Suprapubic skin (tissue), 4 donors: ENCODE results near the gene TLR9. TPM values are rescaled to one million over a fixed set of nuclear protein-coding genes. Genes with fewer than 3 reads are reported as not detected.

Source experiments
- DNase-seq, 2 donors: peaks; one replicate each; pipeline ENCODE4 v3.0.0-alpha.2; 2019; ENCODE audit warnings: low spot score in 2 of 2
- H3K27ac ChIP-seq: fragments of 200-600 bp; sonication (generic); one replicate; pipeline ENCODE4 v1.5.1; 2019
- H3K27me3 ChIP-seq: fragments of 200-600 bp; sonication (generic); one replicate; pipeline ENCODE4 v1.5.1; 2019
- H3K36me3 ChIP-seq: fragments of 200-600 bp; sonication (generic); one replicate; pipeline ENCODE4 v1.5.1; 2019
- H3K4me1 ChIP-seq: fragments of 200-600 bp; sonication (generic); one replicate; pipeline ENCODE4 v1.5.1; 2019
- H3K4me3 ChIP-seq: fragments of 200-600 bp; sonication (generic); one replicate; pipeline ENCODE4 v1.5.1; 2019; ENCODE audit warnings: mild to moderate bottlenecking
- H3K9me3 ChIP-seq: fragments of 200-600 bp; sonication (generic); one replicate; pipeline ENCODE4 v1.5.1; 2019
- CTCF ChIP-seq, 2 donors: fragments of 200-600 bp in 1 of 2; fragments of 450-650 bp in 1 of 2; sonication (generic) in 1 of 2; IDR thresholded peaks; one replicate each; pipeline ENCODE4 v1.5.1; 2016 to 2019; ENCODE audit warnings: antibody characterized with exemption in 2 of 2, mild to moderate bottlenecking in 1 of 2, moderate library complexity in 1 of 2
- EP300 ChIP-seq: sonication (generic); formaldehyde crosslinking; IDR thresholded peaks from one replicate; pipeline ENCODE4 v1.6.1; 2017; ENCODE audit warnings: antibody characterized with exemption
- POLR2A ChIP-seq, 2 donors: fragments of 450-650 bp; IDR thresholded peaks; one replicate each; pipeline ENCODE4 v1.6.1; 2017; ENCODE audit warnings: antibody characterized with exemption in 2 of 2, mild to moderate bottlenecking in 2 of 2, moderate library complexity in 2 of 2
- POLR2AphosphoS5 ChIP-seq, 3 donors: sonication (generic); formaldehyde crosslinking; IDR thresholded peaks; one replicate each; pipeline ENCODE4 v1.6.1; 2017; ENCODE audit warnings: antibody characterized with exemption in 3 of 3
- WGBS: methylation state at CpG from one replicate; pipeline ENCODE4 v1.1.5; 2018; 5-methylcytosine and 5-hydroxymethylcytosine counted together
- total RNA-seq, 4 donors: library from RNA; depleted of rRNA; stranded (reverse); fragments of >200 nt; gene quantifications; one replicate each; pipeline ENCODE4 v1.1.0, GENCODE V29; 2016

Gene TLR9
- total RNA-seq, 4 donors from 2014 or later = 0.16 TPM; not detected in 3

GRCh38 chr3:52197499-52197841 is 28.0 kb downstream of the TLR9 start:
- DNase-seq = no peak
- Histone ChIP-seq H3K27me3 (no peaks in the 10 kb centered on the region), H3K4me1 (peaks cover 51% of the 10 kb centered on the region), H3K27ac (peak overlapping the region; percentile 68), H3K4me3 (peak overlapping the region; percentile 72), H3K9me3 (no peaks in the 10 kb centered on the region), H3K36me3 (peaks cover 3% of the 10 kb centered on the region)
- TF ChIP-seq POLR2AphosphoS5 (IDR thresholded peaks at IDR 0.05) (no peak), POLR2A (IDR thresholded peaks at IDR 0.05) (no peak), CTCF (IDR thresholded peaks at IDR 0.05) (no peak), EP300 (no peak)
- WGBS = 42% methylated on average over 10 of the region's 10 CpGs

- Histone ChIP-seq H3K36me3 (no peaks in the 10 kb centered on the region), H3K27ac (peak overlapping the region; percentile 68), H3K27me3 (no peaks in the 10 kb centered on the region), H3K9me3 (no peaks in the 10 kb centered on the region), H3K4me1 (peaks cover 51% of the 10 kb centered on the region), H3K4me3 (no peak overlapping the region)
- no peak for DNase-seq
- TF ChIP-seq EP300 (no peak), CTCF (IDR thresholded peaks at IDR 0.05) (no peak), POLR2AphosphoS5 (IDR thresholded peaks at IDR 0.05) (no peak), POLR2A (IDR thresholded peaks at IDR 0.05) (no peak)
- WGBS = 39% methylated on average over 3 of the region's 3 CpGs
Observed at GRCh38 chr3:52196977-52197376, 28.5 kb downstream of the TLR9 start.

- Histone ChIP-seq H3K27ac (peak overlapping the region; percentile 68), H3K4me1 (peaks cover 50% of the 10 kb centered on the region), H3K36me3 (no peaks in the 10 kb centered on the region), H3K27me3 (no peaks in the 10 kb centered on the region), H3K9me3 (no peaks in the 10 kb centered on the region), H3K4me3 (no peak overlapping the region)
- WGBS = 56% methylated on average over 10 of the region's 10 CpGs
- no peak for DNase-seq
- TF ChIP-seq POLR2AphosphoS5 (IDR thresholded peaks at IDR 0.05) = no peak
- no peak for TF ChIP-seq POLR2A (IDR thresholded peaks at IDR 0.05)
- no peak for TF ChIP-seq EP300
- TF ChIP-seq CTCF (IDR thresholded peaks at IDR 0.05) = no peak
Observed at GRCh38 chr3:52195823-52196331, 29.6 kb downstream of the TLR9 start.

- Histone ChIP-seq H3K4me1 (peaks cover 51% of the 10 kb centered on the region), H3K27ac (no peak overlapping the region), H3K27me3 (no peaks in the 10 kb centered on the region), H3K36me3 (no peaks in the 10 kb centered on the region), H3K4me3 (no peak overlapping the region), H3K9me3 (no peaks in the 10 kb centered on the region)
- TF ChIP-seq POLR2AphosphoS5 (IDR thresholded peaks at IDR 0.05) (no peak), POLR2A (IDR thresholded peaks at IDR 0.05) (no peak), EP300 (no peak), CTCF (IDR thresholded peaks at IDR 0.05) (no peak)
- DNase-seq = no peak
- 86% methylated on average over 3 of the region's 3 CpGs for WGBS
Observed at GRCh38 chr3:52195291-52195597, 30.2 kb downstream of the TLR9 start.

- WGBS = 93% methylated on average over 14 of the region's 14 CpGs
- H3K27ac ChIP-seq = no peak overlapping the region
- TF ChIP-seq EP300 (no peak), CTCF (IDR thresholded peaks at IDR 0.05) (no peak), POLR2AphosphoS5 (IDR thresholded peaks at IDR 0.05) (no peak)
- no peak overlapping the region for H3K4me3 ChIP-seq
- no peaks in the 10 kb centered on the region for H3K36me3 ChIP-seq
- no peaks in the 10 kb centered on the region for H3K9me3 ChIP-seq
- no peaks in the 10 kb centered on the region for H3K27me3 ChIP-seq
- no peak for DNase-seq
- H3K4me1 ChIP-seq = peaks cover 55% of the 10 kb centered on the region
Observed at GRCh38 chr3:52194485-52195290, 30.8 kb downstream of the TLR9 start.
